ENCODE measurements around the gene SDK1. TPM values are rescaled to one million over a fixed set of nuclear protein-coding genes. Genes with fewer than 3 reads are reported as not detected.

Gene SDK1
- total RNA-seq, 1 donor from 2014 or later = 225 TPM

DNA sequence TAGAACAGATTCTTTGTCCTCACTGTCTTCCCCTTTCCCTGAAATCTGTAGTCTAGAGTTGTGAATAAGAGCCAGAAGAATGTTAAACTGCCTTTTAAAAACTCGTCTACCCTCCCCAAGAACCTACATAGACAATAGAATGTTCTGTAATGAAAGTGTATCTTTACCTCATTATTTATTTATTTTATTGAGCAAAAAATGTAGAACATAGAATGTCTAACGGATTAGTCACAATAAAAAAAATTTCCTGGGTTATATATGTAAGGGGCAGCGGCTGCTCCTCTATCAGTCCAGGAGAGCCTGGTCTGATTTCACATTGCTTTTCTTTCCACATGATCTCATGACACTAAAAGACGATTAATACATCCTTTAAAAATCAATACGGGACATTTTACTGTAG lies 135.7 kb downstream of the SDK1 start:
- TF ChIP-seq CTCF (IDR thresholded peaks at IDR 0.05; ENCODE audit: partially characterized antibody, unreplicated experiment) = no peak
- H3K36me3 Mint-ChIP-seq (ENCODE audit: unreplicated experiment) = no peaks in the 10 kb centered on the region
- no peak for DNase-seq
- H3K9me3 Mint-ChIP-seq (ENCODE audit: unreplicated experiment) = peaks cover 3% of the 10 kb centered on the region
- H3K4me3 Mint-ChIP-seq (ENCODE audit: unreplicated experiment) = no peak overlapping the region
- H3K4me1 Mint-ChIP-seq (ENCODE audit: low read depth, unreplicated experiment) = peaks cover 25% of the 10 kb centered on the region
- no peak overlapping the region for H3K27ac Mint-ChIP-seq (ENCODE audit: unreplicated experiment)
- peaks cover 6% of the 10 kb centered on the region for H3K27me3 Mint-ChIP-seq (ENCODE audit: unreplicated experiment)

GRCh38 chr7:3437467-3437866 lies 136.4 kb downstream of the SDK1 start:
- Mint-ChIP-seq H3K9me3 (ENCODE audit: unreplicated experiment) (peaks cover 3% of the 10 kb centered on the region), H3K27me3 (ENCODE audit: unreplicated experiment) (peaks cover 6% of the 10 kb centered on the region), H3K36me3 (ENCODE audit: unreplicated experiment) (no peaks in the 10 kb centered on the region), H3K4me3 (ENCODE audit: unreplicated experiment) (no peak overlapping the region), H3K27ac (ENCODE audit: unreplicated experiment) (no peak overlapping the region), H3K4me1 (ENCODE audit: low read depth, unreplicated experiment) (peaks cover 21% of the 10 kb centered on the region)
- DNase-seq = no peak
- TF ChIP-seq CTCF (IDR thresholded peaks at IDR 0.05; ENCODE audit: partially characterized antibody, unreplicated experiment) = no peak

DNA sequence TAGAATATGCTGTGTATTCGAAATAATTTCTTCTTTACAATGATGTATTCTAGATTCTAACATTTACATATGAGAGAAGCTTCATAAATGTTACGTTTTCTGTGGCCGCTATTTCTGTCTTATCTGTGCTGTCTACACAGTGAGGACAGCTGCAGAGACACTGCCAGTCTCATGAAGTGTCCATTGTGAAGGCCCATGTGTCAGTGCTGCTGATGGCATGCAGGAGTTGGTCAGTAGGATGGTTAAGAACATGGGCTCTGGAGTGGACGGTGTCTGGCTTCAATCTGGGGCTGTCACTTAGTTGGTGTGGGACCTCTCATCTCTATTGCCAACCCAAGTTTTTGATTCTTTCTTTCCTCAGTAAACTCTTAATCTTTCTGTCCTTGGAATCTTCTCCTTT lies 137.3 kb downstream of the SDK1 start:
- peaks cover 2% of the 10 kb centered on the region for H3K9me3 Mint-ChIP-seq (ENCODE audit: unreplicated experiment)
- peaks cover 17% of the 10 kb centered on the region for H3K4me1 Mint-ChIP-seq (ENCODE audit: low read depth, unreplicated experiment)
- H3K27me3 Mint-ChIP-seq (ENCODE audit: unreplicated experiment) = peaks cover 5% of the 10 kb centered on the region
- no peaks in the 10 kb centered on the region for H3K36me3 Mint-ChIP-seq (ENCODE audit: unreplicated experiment)
- no peak overlapping the region for H3K4me3 Mint-ChIP-seq (ENCODE audit: unreplicated experiment)
- no peak for TF ChIP-seq CTCF (IDR thresholded peaks at IDR 0.05; ENCODE audit: partially characterized antibody, unreplicated experiment)
- H3K27ac Mint-ChIP-seq (ENCODE audit: unreplicated experiment) = no peak overlapping the region
- DNase-seq = no peak

- peaks cover 2% of the 10 kb centered on the region for H3K9me3 Mint-ChIP-seq (ENCODE audit: unreplicated experiment)
Measured at GRCh38 chr7:3439333-3440030, 138.4 kb downstream of the SDK1 start.

More at GRCh38 chr7:3439333-3440030, 138.4 kb downstream of the SDK1 start:
- no peak for DNase-seq
- Mint-ChIP-seq H3K4me1 (ENCODE audit: low read depth, unreplicated experiment) (peaks cover 14% of the 10 kb centered on the region), H3K36me3 (ENCODE audit: unreplicated experiment) (no peaks in the 10 kb centered on the region), H3K27ac (ENCODE audit: unreplicated experiment) (no peak overlapping the region), H3K27me3 (ENCODE audit: unreplicated experiment) (peaks cover 2% of the 10 kb centered on the region), H3K4me3 (ENCODE audit: unreplicated experiment) (no peak overlapping the region)
- TF ChIP-seq CTCF (IDR thresholded peaks at IDR 0.05; ENCODE audit: partially characterized antibody, unreplicated experiment) = no peak
